RWPE1 (cell line): Measurements from ENCODE around the gene CIB1.

Experiments
- CTCF ChIA-PET: fragments of 350-600 bp; sonication (Branson Sonifier 250); formaldehyde crosslinking; extraction: SDS; loops from one replicate; lab custom pipeline; 2021; lab: Yijun Ruan, JAX
- POLR2A ChIA-PET: fragments of 400-600 bp; formaldehyde crosslinking; extraction: SDS; loops from one replicate; lab custom pipeline; 2020; ENCODE audit warnings: antibody characterized with exemption; ENCODE audit not compliant: low non-redundant PET; lab: Yijun Ruan, JAX
- DNase-seq: peaks from one replicate; pipeline ENCODE4 v3.0.0; 2012; ENCODE audit warnings: low spot score
- H3K27ac ChIP-seq: fragments of 450-650 bp; 2 replicates; pipeline ENCODE4 v1.5.1; 2017
- CTCF ChIP-seq: fragments of 450-650 bp; conservative IDR thresholded peaks from 2 replicates; pipeline ENCODE4 v1.5.1; 2017; ENCODE audit warnings: low read depth, mild to moderate bottlenecking

CIB1 gene

GRCh38 chr15:90203473-90203872, 30.3 kb downstream of the CIB1 start:
- peak overlapping the region; percentile 100 for H3K27ac ChIP-seq
- TF ChIP-seq CTCF: no peak
- no peak for DNase-seq
- ChIA-PET CTCF (no interaction called here), POLR2A (interaction anchor here (1.0 to 4.1 kb wide), 2 partner anchors 9 to 12 kb away, joined by 4 to 19 read pairs; no protein-coding TSS in a partner anchor)

GRCh38 chr15:90202929-90203328, 30.8 kb downstream of the CIB1 start:
- ChIA-PET CTCF (no interaction called here), POLR2A (interaction anchor here (1.0 to 4.1 kb wide), 3 partner anchors 10 to 31 kb away, joined by 3 to 19 read pairs (median 4); partner anchors contain the start of genes CIB1 and GDPGP1)
- no peak for TF ChIP-seq CTCF
- H3K27ac ChIP-seq: peak overlapping the region; percentile 100
- no peak for DNase-seq

GRCh38 chr15:90201944-90202375, 31.8 kb downstream of the CIB1 start:
- no peak for TF ChIP-seq CTCF
- POLR2A ChIA-PET: interaction anchor here (1.0 to 4.1 kb wide), 4 partner anchors 10 to 40 kb away, joined by 3 to 19 read pairs (median 3); partner anchors contain the start of genes CIB1 and GDPGP1
- H3K27ac ChIP-seq: peak overlapping the region; percentile 91
- peak; percentile 34 for DNase-seq
- CTCF ChIA-PET: interaction anchor here (0.6 kb wide), 2 partner anchors 26 to 39 kb away, joined by 3 read pairs; no protein-coding TSS in a partner anchor

GRCh38 chr15:90201130-90201943, 32.4 kb downstream of the CIB1 start, which contains the start of gene SEMA4B:
Gene SEMA4B, plus strand, starts transcription at chr15:90201330. Its CDS starts 249 bp downstream, at chr15:90201579.
- POLR2A ChIA-PET: interaction anchor here (0.6 to 4.1 kb wide), 6 partner anchors 10 to 788 kb away, joined by 3 to 19 read pairs (median 3); partner anchors contain the start of gene TTLL13
- TF ChIP-seq CTCF: no peak
- CTCF ChIA-PET: interaction anchor here (0.6 to 0.7 kb wide), 2 partner anchors 20 to 27 kb away, joined by 3 read pairs; no protein-coding TSS in a partner anchor
- peak; percentile 80 for DNase-seq
- peak within 1 kb of the TSS; percentile 91 for H3K27ac ChIP-seq

- peak overlapping the region; percentile 91 for H3K27ac ChIP-seq
- ChIA-PET POLR2A (interaction anchor here (0.6 to 4.1 kb wide), 6 partner anchors 9 to 789 kb away, joined by 3 to 19 read pairs (median 3); partner anchors contain the start of gene TTLL13), CTCF (interaction anchor here (0.7 kb wide), 1 partner anchor 21 kb away, joined by 3 read pairs; no protein-coding TSS in a partner anchor)
- DNase-seq: no peak
- no peak for TF ChIP-seq CTCF
Measured at GRCh38 chr15:90200534-90201129, 33.1 kb downstream of the CIB1 start.

- DNase-seq: no peak
- ChIA-PET CTCF (no interaction called here), POLR2A (no interaction called here)
- no peak for TF ChIP-seq CTCF
- H3K27ac ChIP-seq: no peak overlapping the region
Measured at GRCh38 chr15:90194655-90195054, 39.1 kb downstream of the CIB1 start.
